Left lobe of liver (tissue), 1 donor: ENCODE results near the gene CAP2. TPM values are rescaled to one million over a fixed set of nuclear protein-coding genes. Genes with fewer than 3 reads are reported as not detected.

Source experiments
- total RNA-seq: library from RNA; stranded (reverse); gene quantifications from one replicate; pipeline ENCODE4 v1.2.1, GENCODE V29; 2021
- donor health status: DM: no; HTN: yes; CAD: no.

CAP2 gene
- total RNA-seq, 1 donor from 2014 or later = 2.5 TPM

Other genes starting within 250 kb of the CAP2 start
- gene RBM24, start 112.2 kb upstream of the CAP2 start, total RNA-seq = 0.05 TPM
- gene FAM8A1, start 206.7 kb downstream of the CAP2 start, total RNA-seq = 42.0 TPM